C4-2B (cell line): ENCODE measurements around the gene HIF3A.

Experiments used
- H3K27ac ChIP-seq: fragments of 450-650 bp; 2 replicates; pipeline ENCODE4 v1.5.1; 2017
- ZFX ChIP-seq: fragments of 450-650 bp; IDR thresholded peaks from 2 replicates; pipeline ENCODE4 v1.6.1; 2017
- TF ChIP-seq, protein P1 (sequence below): fragments of 450-650 bp; conservative IDR thresholded peaks from 2 replicates; pipeline ENCODE4 v1.5.1; 2017; ENCODE audit warnings: mild to moderate bottlenecking

The HIF3A gene

GRCh38 chr19:46303691-46304397 is 7.0 kb downstream of the HIF3A start:
- no peak overlapping the region for H3K27ac ChIP-seq
- no peak for TF ChIP-seq ZFX
- TF ChIP-seq, protein P1, sequence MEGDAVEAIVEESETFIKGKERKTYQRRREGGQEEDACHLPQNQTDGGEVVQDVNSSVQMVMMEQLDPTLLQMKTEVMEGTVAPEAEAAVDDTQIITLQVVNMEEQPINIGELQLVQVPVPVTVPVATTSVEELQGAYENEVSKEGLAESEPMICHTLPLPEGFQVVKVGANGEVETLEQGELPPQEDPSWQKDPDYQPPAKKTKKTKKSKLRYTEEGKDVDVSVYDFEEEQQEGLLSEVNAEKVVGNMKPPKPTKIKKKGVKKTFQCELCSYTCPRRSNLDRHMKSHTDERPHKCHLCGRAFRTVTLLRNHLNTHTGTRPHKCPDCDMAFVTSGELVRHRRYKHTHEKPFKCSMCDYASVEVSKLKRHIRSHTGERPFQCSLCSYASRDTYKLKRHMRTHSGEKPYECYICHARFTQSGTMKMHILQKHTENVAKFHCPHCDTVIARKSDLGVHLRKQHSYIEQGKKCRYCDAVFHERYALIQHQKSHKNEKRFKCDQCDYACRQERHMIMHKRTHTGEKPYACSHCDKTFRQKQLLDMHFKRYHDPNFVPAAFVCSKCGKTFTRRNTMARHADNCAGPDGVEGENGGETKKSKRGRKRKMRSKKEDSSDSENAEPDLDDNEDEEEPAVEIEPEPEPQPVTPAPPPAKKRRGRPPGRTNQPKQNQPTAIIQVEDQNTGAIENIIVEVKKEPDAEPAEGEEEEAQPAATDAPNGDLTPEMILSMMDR: no peak

DNA sequence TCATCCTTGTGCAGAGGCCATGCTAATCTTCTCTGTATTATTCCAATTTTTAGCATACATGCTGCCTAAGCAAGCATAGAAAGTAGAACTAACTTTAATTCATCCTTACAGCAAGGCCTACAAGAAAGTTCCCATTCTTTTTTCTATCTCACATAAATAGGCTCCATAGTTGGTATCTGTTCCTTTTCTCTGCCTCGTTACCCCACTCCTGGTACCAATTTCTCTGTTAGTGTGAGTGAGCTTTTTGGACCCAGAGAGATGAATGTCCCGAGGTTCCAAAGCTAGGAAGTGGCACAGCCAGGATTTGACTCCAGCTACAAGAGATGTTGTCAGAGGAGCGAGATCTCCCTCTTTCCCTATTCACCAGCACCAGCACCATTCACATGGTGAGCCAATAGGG is 9.7 kb downstream of the HIF3A start:
- H3K27ac ChIP-seq: no peak overlapping the region
- TF ChIP-seq ZFX: no peak

GRCh38 chr19:46308510-46308909 is 11.7 kb downstream of the HIF3A start:
- H3K27ac ChIP-seq: no peak overlapping the region
- TF ChIP-seq, protein P1: no peak
- TF ChIP-seq ZFX: no peak

GRCh38 chr19:46309056-46309455 is 12.2 kb downstream of the HIF3A start:
- TF ChIP-seq ZFX: no peak
- TF ChIP-seq, protein P1: no peak
- no peak overlapping the region for H3K27ac ChIP-seq

- TF ChIP-seq ZFX: no peak
- TF ChIP-seq, protein P1: no peak
These were observed 14.6 kb downstream of the HIF3A start for GRCh38 chr19:46311444-46311843.

GRCh38 chr19:46313540-46314469 is 17.0 kb downstream of the HIF3A start:
- peak overlapping the region; percentile 74; the same call in 1 of the 2 replicates for H3K27ac ChIP-seq

More at GRCh38 chr19:46311444-46311843, 14.6 kb downstream of the HIF3A start:
- no peak overlapping the region for H3K27ac ChIP-seq

GRCh38 chr19:46317339-46317738 is 20.5 kb downstream of the HIF3A start:
- no peak overlapping the region for H3K27ac ChIP-seq
- no peak for TF ChIP-seq ZFX
- TF ChIP-seq, protein P1: no peak

- TF ChIP-seq, protein P1: no peak
- no peak for TF ChIP-seq ZFX
- no peak overlapping the region for H3K27ac ChIP-seq
These were observed 22.8 kb downstream of the HIF3A start for GRCh38 chr19:46319613-46320012.
